PC-3 (cell line): ENCODE data around the gene MCU.

Experiments used
- CTCF ChIP-seq: fragments of 300-600 bp; sonication (generic); conservative IDR thresholded peaks from 2 replicates; pipeline ENCODE4 v1.5.1; 2017; ENCODE audit warnings: antibody characterized with exemption, low read depth, mild to moderate bottlenecking, low read length
- EZH2 ChIP-seq: fragments of 300-600 bp; sonication (generic); IDR thresholded peaks from one replicate; pipeline ENCODE4 v1.6.1; 2017; ENCODE audit warnings: antibody characterized with exemption, mild to moderate bottlenecking, low read length; ENCODE audit not compliant: unreplicated experiment
- EZH2phosphoT487 ChIP-seq: fragments of 300-600 bp; sonication (generic); IDR thresholded peaks from 2 replicates; pipeline ENCODE4 v1.6.1; 2018; ENCODE audit warnings: mild to moderate bottlenecking, antibody characterized with exemption, low read length, borderline replicate concordance

DNA sequence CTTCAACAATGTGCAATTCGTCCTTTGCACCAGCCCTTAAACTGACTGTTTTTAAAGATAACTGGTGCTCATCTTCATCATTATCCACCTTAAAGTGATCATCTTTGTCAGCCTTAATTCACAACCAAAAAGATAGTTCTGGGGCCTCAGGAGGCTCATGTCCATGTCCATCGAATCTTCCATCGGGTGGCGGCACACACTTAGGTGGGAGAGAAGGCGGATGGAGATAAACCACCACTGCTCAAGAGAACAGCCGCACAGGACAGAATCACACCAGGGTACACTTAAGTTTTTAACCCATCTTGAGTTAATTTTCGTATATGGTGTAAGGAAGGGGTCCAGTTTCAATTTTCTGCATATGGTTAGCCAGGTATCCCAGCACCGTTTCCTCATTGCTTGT, 226.4 kb downstream of the MCU start:
- TF ChIP-seq EZH2: no peak
- no peak for TF ChIP-seq CTCF
- no peak for TF ChIP-seq EZH2phosphoT487
